SK-N-SH treated with all-trans-retinoic acid at 6 μM for 48 hours (cell line): ENCODE data around the gene UIMC1.

Experiments used
- BACH2 ChIP-seq: fragments of 250-450 bp; sonication (Bioruptor Pico); IDR thresholded peaks from 2 replicates; pipeline ENCODE4 v1.9.0; 2021; ENCODE audit warnings: mild to moderate bottlenecking, borderline replicate concordance
- CREB5 ChIP-seq: fragments of 250-450 bp; sonication (Bioruptor Pico); IDR thresholded peaks from 2 replicates; pipeline ENCODE4 v1.5.1; 2020; ENCODE audit warnings: low read depth, mild to moderate bottlenecking, moderate library complexity
- CSRNP3 ChIP-seq: fragments of 250-450 bp; sonication (Bioruptor Pico); IDR thresholded peaks from 2 replicates; pipeline ENCODE4 v1.5.1; 2021; ENCODE audit warnings: mild to moderate bottlenecking, moderate library complexity
- ESRRG ChIP-seq: fragments of 250-450 bp; sonication (Bioruptor Pico); IDR thresholded peaks from 2 replicates; pipeline ENCODE4 v1.6.1; 2021; ENCODE audit warnings: mild to moderate bottlenecking
- PPARA ChIP-seq: fragments of 250-450 bp; sonication (Bioruptor Pico); IDR thresholded peaks from 2 replicates; pipeline ENCODE4 v1.5.0; 2020; ENCODE audit warnings: mild to moderate bottlenecking, borderline replicate concordance
- SNAI2 ChIP-seq: fragments of 250-450 bp; sonication (Bioruptor Pico); IDR thresholded peaks from 2 replicates; pipeline ENCODE4 v1.5.0; 2020; ENCODE audit warnings: mild to moderate bottlenecking, moderate library complexity
- TOX ChIP-seq: fragments of 250-450 bp; sonication (Bioruptor Pico); IDR thresholded peaks from 2 replicates; pipeline ENCODE4 v1.8.0; 2021; ENCODE audit warnings: mild to moderate bottlenecking, moderate library complexity, borderline replicate concordance

- TF ChIP-seq BACH2 (CRISPR knock-in tag) = no peak
- TF ChIP-seq TOX = no peak
- TF ChIP-seq SNAI2 = no peak
- TF ChIP-seq PPARA (CRISPR knock-in tag) = no peak
- TF ChIP-seq CREB5 (CRISPR knock-in tag) = no peak
- no peak for TF ChIP-seq CSRNP3 (CRISPR knock-in tag)
- TF ChIP-seq ESRRG (CRISPR knock-in tag) = no peak
Observed at GRCh38 chr5:176952531-176953193, 53.9 kb downstream of the UIMC1 start.
